HepG2 (cell line): ENCODE data around the gene MLX. TPM values are rescaled to one million over a fixed set of nuclear protein-coding genes. Genes with fewer than 3 reads are reported as not detected.

Source experiments
- BRD4 ChIP-seq: sonication (generic); formaldehyde crosslinking; IDR thresholded peaks from 2 replicates; pipeline ENCODE4 v1.4.0; 2020; ENCODE audit warnings: missing genetic modification reagents
- DRAP1 ChIP-seq: IDR thresholded peaks from 2 replicates; pipeline ENCODE4 v1.6.1; 2016; ENCODE audit warnings: missing genetic modification reagents, missing compliant biosample characterization
- HOXA7 ChIP-seq: sonication (generic); formaldehyde crosslinking; IDR thresholded peaks from 2 replicates; pipeline ENCODE4 v1.8.1; 2022; ENCODE audit warnings: mild to moderate bottlenecking, missing genetic modification reagents, moderate library complexity
- IRF1 ChIP-seq: sonication (generic); formaldehyde crosslinking; IDR thresholded peaks from 2 replicates; pipeline ENCODE4 v1.4.0; 2020; ENCODE audit warnings: low read depth, mild to moderate bottlenecking, missing genetic modification reagents
- JARID2 ChIP-seq: sonication (generic); formaldehyde crosslinking; IDR thresholded peaks from 2 replicates; pipeline ENCODE4 v1.8.1; 2023; ENCODE audit warnings: missing genetic modification reagents, inconsistent platforms; ENCODE audit not compliant: insufficient replicate concordance
- MIER3 ChIP-seq: IDR thresholded peaks from 2 replicates; pipeline ENCODE4 v1.6.1; 2016; ENCODE audit warnings: missing compliant biosample characterization, borderline replicate concordance
- RFXANK ChIP-seq: IDR thresholded peaks from 2 replicates; pipeline ENCODE4 v1.6.1; 2016
- SETDB1 ChIP-seq: sonication (generic); formaldehyde crosslinking; IDR thresholded peaks from 2 replicates; pipeline ENCODE4 v1.5.1; 2020; ENCODE audit warnings: missing genetic modification reagents, mild to moderate bottlenecking, borderline replicate concordance
- SKI ChIP-seq: fragments of 450-650 bp; IDR thresholded peaks from one replicate; pipeline ENCODE4 v1.6.1; 2018; ENCODE audit warnings: mild to moderate bottlenecking; ENCODE audit not compliant: partially characterized antibody
- STAT6 ChIP-seq: sonication (generic); formaldehyde crosslinking; IDR thresholded peaks from 2 replicates; pipeline ENCODE4 v1.4.0; 2020; ENCODE audit warnings: missing genetic modification reagents, mild to moderate bottlenecking, borderline replicate concordance
- ZBTB43 ChIP-seq: sonication (generic); formaldehyde crosslinking; conservative IDR thresholded peaks from 2 replicates; pipeline ENCODE4 v1.4.0; 2020; ENCODE audit warnings: missing genetic modification reagents
- ZFY ChIP-seq: sonication (generic); formaldehyde crosslinking; IDR thresholded peaks from 2 replicates; pipeline ENCODE4 v1.4.0; 2020; ENCODE audit warnings: missing genetic modification reagents
- ZNF253 ChIP-seq: sonication (generic); formaldehyde crosslinking; IDR thresholded peaks from 2 replicates; pipeline ENCODE4 v1.8.0; 2022; ENCODE audit warnings: mild to moderate bottlenecking, missing genetic modification reagents, borderline replicate concordance
- ZNF3 ChIP-seq: IDR thresholded peaks from 2 replicates; pipeline ENCODE4 v1.7.0; 2017; ENCODE audit warnings: inconsistent platforms
- ZNF430 ChIP-seq: sonication (generic); formaldehyde crosslinking; IDR thresholded peaks from 2 replicates; pipeline ENCODE4 v1.9.0; 2021; ENCODE audit warnings: mild to moderate bottlenecking, missing genetic modification reagents
- ZNF569 ChIP-seq: sonication (generic); formaldehyde crosslinking; IDR thresholded peaks from 2 replicates; pipeline ENCODE4 v1.5.0; 2020; ENCODE audit warnings: mild to moderate bottlenecking, missing genetic modification reagents, moderate library complexity, borderline replicate concordance
- ZSCAN25 ChIP-seq: sonication (generic); formaldehyde crosslinking; IDR thresholded peaks from 2 replicates; pipeline ENCODE4 v1.8.0; 2022; ENCODE audit warnings: mild to moderate bottlenecking, missing genetic modification reagents
- polyA plus RNA-seq, 8 experiments: library from polyadenylated mRNA; depleted of rRNA in 3 of 8; stranded (reverse) in 7 of 8; unstranded in 1 of 8; fragments of >200 nt; fragmentation: Illumina TruSeq in 4 of 8; extraction: Trizol in 4 of 8; gene quantifications; 2 replicates each; pipeline versions ENCODE4 v1.2.1 to v1.2.3, GENCODE V29; 2011 to 2016; ENCODE audit warnings: low read depth in 4 of 8, missing spikeins in 1 of 8, mixed read lengths in 1 of 8; ENCODE audit not compliant: insufficient read depth in 1 of 8
- total RNA-seq, 5 experiments: library from RNA; depleted of rRNA; stranded (reverse); fragments of >200 nt; fragmentation: Illumina TruSeq; extraction: Trizol; gene quantifications; 2 replicates each; pipeline ENCODE4 v1.2.3, GENCODE V29; 2016; ENCODE audit warnings: low read depth in 1 of 5
- TF ChIP-seq, protein P1 (sequence below): sonication (generic); formaldehyde crosslinking; conservative IDR thresholded peaks from 2 replicates; pipeline ENCODE4 v1.8.0; 2022; ENCODE audit warnings: mild to moderate bottlenecking, moderate library complexity, missing genetic modification reagents
- TF ChIP-seq, protein P2 (sequence below): sonication (generic); formaldehyde crosslinking; IDR thresholded peaks from 2 replicates; pipeline ENCODE4 v1.5.1; 2020; ENCODE audit warnings: missing genetic modification reagents, mild to moderate bottlenecking, borderline replicate concordance
- TF ChIP-seq, protein P3 (sequence below): sonication (generic); formaldehyde crosslinking; IDR thresholded peaks from 2 replicates; pipeline ENCODE4 v1.8.1; 2022; ENCODE audit warnings: mild to moderate bottlenecking, missing genetic modification reagents

Gene MLX
- total and polyA plus RNA-seq, 2 of the 13 experiments (the other 11 are each of a cell fraction or from before 2014, with no cell fraction given), result 38.9 to 74.4 TPM

DNA sequence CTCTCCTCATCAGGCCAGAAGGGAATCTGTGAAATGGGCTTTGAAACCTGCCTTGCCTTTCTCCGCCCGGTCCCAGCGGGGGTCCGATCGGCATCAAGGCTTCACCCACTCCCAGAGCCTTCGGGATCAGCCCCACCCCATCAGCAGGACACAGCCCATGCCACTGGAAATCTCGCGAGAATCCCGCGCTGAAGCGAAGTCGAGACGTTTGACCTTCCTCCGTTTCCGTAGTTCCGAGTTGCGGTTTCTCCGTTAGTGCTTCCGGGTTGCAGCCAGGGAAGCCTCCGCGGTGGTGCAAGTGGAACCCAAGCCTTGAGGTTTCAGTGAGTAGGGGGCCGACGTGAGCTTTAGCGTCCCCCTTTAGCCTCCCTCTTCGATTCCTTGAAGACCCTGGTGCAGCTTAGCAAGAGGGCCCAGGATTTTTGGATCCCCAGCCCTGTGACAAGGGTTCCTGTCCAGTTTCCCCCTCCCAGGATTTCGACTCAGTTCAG, 5.0 kb upstream of the MLX start, which contains the start of gene COASY (continued):
- TF ChIP-seq, protein P1, sequence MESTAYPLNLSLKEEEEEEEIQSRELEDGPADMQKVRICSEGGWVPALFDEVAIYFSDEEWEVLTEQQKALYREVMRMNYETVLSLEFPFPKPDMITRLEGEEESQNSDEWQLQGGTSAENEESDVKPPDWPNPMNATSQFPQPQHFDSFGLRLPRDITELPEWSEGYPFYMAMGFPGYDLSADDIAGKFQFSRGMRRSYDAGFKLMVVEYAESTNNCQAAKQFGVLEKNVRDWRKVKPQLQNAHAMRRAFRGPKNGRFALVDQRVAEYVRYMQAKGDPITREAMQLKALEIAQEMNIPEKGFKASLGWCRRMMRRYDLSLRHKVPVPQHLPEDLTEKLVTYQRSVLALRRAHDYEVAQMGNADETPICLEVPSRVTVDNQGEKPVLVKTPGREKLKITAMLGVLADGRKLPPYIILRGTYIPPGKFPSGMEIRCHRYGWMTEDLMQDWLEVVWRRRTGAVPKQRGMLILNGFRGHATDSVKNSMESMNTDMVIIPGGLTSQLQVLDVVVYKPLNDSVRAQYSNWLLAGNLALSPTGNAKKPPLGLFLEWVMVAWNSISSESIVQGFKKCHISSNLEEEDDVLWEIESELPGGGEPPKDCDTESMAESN (CRISPR knock-in tag), result no peak; the same call in 1 of the 2 replicates
- peak; percentile 73; the same call in 1 of the 2 replicates for TF ChIP-seq STAT6 (CRISPR knock-in tag)
- TF ChIP-seq JARID2 (CRISPR knock-in tag), result peak; percentile 47
- TF ChIP-seq SKI, result no peak
- TF ChIP-seq MIER3, result peak; percentile 97
- peak; percentile 60 for TF ChIP-seq ZBTB43
- TF ChIP-seq ZNF3 (CRISPR knock-in tag), result no peak; the same call in 1 of the 2 replicates
- peak; percentile 89 for TF ChIP-seq ZNF430 (CRISPR knock-in tag)
- TF ChIP-seq ZNF569 (CRISPR knock-in tag), result no peak
- TF ChIP-seq, protein P2, sequence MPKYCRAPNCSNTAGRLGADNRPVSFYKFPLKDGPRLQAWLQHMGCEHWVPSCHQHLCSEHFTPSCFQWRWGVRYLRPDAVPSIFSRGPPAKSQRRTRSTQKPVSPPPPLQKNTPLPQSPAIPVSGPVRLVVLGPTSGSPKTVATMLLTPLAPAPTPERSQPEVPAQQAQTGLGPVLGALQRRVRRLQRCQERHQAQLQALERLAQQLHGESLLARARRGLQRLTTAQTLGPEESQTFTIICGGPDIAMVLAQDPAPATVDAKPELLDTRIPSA (CRISPR knock-in tag), result 0 out of 2 replicates have a peak, but pooled peaks have one; percentile 18
- no peak for TF ChIP-seq HOXA7
- no peak for TF ChIP-seq ZNF253 (CRISPR knock-in tag)
- TF ChIP-seq ZSCAN25, result no peak; the same call in none of the 2 replicates
- TF ChIP-seq RFXANK (CRISPR knock-in tag), result no peak
- TF ChIP-seq IRF1 (CRISPR knock-in tag), result peak; percentile 51; the same call in 1 of the 2 replicates
- TF ChIP-seq BRD4 (CRISPR knock-in tag), result no peak
- TF ChIP-seq DRAP1 (CRISPR knock-in tag), result peak; percentile 76
- TF ChIP-seq SETDB1 (CRISPR knock-in tag), result no peak; the same call in 1 of the 2 replicates
- TF ChIP-seq ZFY (CRISPR knock-in tag), result no peak; the same call in 1 of the 2 replicates
- TF ChIP-seq, protein P3, sequence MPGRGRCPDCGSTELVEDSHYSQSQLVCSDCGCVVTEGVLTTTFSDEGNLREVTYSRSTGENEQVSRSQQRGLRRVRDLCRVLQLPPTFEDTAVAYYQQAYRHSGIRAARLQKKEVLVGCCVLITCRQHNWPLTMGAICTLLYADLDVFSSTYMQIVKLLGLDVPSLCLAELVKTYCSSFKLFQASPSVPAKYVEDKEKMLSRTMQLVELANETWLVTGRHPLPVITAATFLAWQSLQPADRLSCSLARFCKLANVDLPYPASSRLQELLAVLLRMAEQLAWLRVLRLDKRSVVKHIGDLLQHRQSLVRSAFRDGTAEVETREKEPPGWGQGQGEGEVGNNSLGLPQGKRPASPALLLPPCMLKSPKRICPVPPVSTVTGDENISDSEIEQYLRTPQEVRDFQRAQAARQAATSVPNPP, result no peak
